Peyer's patch (tissue), 4 donors: ENCODE results near the gene ACOT13. TPM values are rescaled to one million over a fixed set of nuclear protein-coding genes. Genes with fewer than 3 reads are reported as not detected.

Experiments used
- DNase-seq, 3 donors: peaks; one replicate each; pipeline ENCODE4 v3.0.0-alpha.2; 2017 to 2019
- H3K27ac ChIP-seq, 4 donors: fragments of 200-600 bp; sonication (generic); one replicate each; pipeline ENCODE4 v1.5.1; 2016 to 2019
- H3K27me3 ChIP-seq, 2 donors: fragments of 200-600 bp; sonication (generic); one replicate each; pipeline ENCODE4 v1.5.1; 2019
- H3K36me3 ChIP-seq, 3 donors: fragments of 200-600 bp; sonication (generic); one replicate each; pipeline ENCODE4 v1.5.1; 2016 to 2019
- H3K4me1 ChIP-seq, 4 donors: fragments of 200-600 bp; sonication (generic); one replicate each; pipeline ENCODE4 v1.5.1; 2016 to 2019
- H3K4me3 ChIP-seq, 4 donors: fragments of 200-600 bp; sonication (generic); 1 replicate in 3 of 4; 2 replicates in 1 of 4; pipeline ENCODE4 v1.5.1; 2016 to 2019; ENCODE audit warnings: mild to moderate bottlenecking in 1 of 4
- H3K9me3 ChIP-seq, 4 donors: fragments of 200-600 bp; sonication (generic); one replicate each; pipeline ENCODE4 v1.5.1; 2016 to 2019; ENCODE audit warnings: mild to moderate bottlenecking in 1 of 4
- POLR2A ChIP-seq, 2 donors: fragments of 450-650 bp; IDR thresholded peaks; one replicate each; pipeline ENCODE4 v1.5.1; 2017; ENCODE audit warnings: antibody characterized with exemption in 2 of 2, mild to moderate bottlenecking in 2 of 2, moderate library complexity in 2 of 2
- total RNA-seq, 4 donors: library from RNA; depleted of rRNA; stranded (reverse); fragments of >200 nt; gene quantifications; one replicate each; pipeline ENCODE4 v1.1.0, GENCODE V29; 2016
- TF ChIP-seq, protein P1 (sequence below), 6 experiments: fragments of 450-650 bp in 4 of 6; fragments of 200-600 bp in 2 of 6; sonication (generic) in 1 of 6; IDR thresholded peaks; one replicate each; pipeline ENCODE4 v1.5.1; 2017 to 2019; ENCODE audit warnings: antibody characterized with exemption in 6 of 6, mild to moderate bottlenecking in 3 of 6, moderate library complexity in 1 of 6

The ACOT13 gene
- total RNA-seq, 4 donors from 2014 or later = 5.2 to 23.1 (median 9.1) TPM

DNA sequence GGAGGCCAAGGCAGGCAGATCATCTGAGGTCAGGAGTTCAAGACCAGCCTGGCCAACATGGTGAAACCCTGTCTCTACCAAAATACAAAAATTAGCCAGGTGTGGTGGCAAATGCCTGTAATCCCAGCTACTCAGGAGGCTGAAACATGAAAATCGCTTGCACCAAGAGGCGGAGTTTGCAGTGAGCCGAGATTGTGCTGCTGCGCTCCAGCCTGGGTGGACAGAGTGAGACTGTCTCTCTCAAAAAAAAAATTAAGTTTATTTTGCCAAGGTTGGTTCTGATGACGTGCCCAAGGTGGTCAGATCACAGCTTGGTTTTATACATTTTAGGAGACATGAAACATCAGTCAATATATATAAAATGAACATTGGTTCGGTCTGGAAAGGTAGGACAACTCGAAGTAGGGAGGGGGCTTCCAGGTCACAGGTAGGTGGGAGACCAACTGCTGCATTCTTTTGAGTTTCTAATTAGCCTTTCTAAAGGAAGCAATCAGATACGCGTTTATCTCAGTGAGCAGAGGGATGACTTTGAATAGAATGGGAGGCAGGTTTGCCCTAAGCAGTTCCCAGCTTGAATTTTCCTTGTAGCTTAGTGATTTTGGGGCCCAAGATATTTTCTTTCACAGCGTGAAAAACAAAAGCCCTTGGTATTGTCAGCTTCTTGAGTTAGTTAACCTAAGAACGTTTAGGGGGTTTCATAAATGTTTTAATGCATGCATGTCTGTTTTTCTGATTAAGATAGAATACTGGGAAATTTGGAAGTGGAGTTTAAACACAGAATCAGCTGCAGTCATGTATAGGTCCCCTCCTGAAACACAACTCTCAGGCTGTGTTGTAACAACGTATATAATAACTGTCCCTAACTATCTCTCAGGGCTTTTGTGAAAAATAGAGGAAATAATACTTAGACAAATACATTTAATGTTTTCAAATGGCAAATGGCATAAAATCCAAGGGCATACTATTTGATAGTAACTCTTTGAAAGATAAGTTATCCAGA is 16.7 kb downstream of the ACOT13 start:
- no peak for TF ChIP-seq POLR2A (IDR thresholded peaks at IDR 0.05)
- TF ChIP-seq, protein P1, sequence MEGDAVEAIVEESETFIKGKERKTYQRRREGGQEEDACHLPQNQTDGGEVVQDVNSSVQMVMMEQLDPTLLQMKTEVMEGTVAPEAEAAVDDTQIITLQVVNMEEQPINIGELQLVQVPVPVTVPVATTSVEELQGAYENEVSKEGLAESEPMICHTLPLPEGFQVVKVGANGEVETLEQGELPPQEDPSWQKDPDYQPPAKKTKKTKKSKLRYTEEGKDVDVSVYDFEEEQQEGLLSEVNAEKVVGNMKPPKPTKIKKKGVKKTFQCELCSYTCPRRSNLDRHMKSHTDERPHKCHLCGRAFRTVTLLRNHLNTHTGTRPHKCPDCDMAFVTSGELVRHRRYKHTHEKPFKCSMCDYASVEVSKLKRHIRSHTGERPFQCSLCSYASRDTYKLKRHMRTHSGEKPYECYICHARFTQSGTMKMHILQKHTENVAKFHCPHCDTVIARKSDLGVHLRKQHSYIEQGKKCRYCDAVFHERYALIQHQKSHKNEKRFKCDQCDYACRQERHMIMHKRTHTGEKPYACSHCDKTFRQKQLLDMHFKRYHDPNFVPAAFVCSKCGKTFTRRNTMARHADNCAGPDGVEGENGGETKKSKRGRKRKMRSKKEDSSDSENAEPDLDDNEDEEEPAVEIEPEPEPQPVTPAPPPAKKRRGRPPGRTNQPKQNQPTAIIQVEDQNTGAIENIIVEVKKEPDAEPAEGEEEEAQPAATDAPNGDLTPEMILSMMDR (IDR thresholded peaks at IDR 0.05) = no peak
- H3K4me1 ChIP-seq = no peaks in the 10 kb centered on the region
- H3K36me3 ChIP-seq = no peaks in the 10 kb centered on the region
- H3K4me3 ChIP-seq = no peak overlapping the region
- no peak overlapping the region for H3K27ac ChIP-seq
- no peaks in the 10 kb centered on the region for H3K9me3 ChIP-seq
- DNase-seq = no peak
- H3K27me3 ChIP-seq = no peaks in the 10 kb centered on the region

DNA sequence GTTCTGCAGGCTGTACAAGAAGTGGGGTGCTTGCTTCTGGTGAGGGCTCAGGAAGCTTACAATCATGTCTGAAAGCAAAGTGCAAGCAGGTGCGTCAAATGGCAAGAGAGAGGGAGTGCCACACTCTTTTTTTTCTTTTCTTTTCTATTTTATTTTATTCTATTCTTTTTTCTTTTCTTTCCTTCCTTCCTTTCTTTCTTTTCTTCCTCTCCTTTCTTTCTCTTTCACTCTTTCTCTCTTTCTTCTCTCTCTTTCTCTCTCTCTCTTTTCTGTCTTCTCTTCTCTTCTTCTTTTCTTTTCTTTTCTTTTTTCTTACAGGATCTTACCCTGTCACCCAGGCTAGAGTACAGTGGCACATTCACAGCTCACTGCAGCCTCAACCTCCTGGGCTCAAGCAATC is 19.5 kb downstream of the ACOT13 start:
- no peak for TF ChIP-seq POLR2A (IDR thresholded peaks at IDR 0.05)
- TF ChIP-seq, protein P1 (IDR thresholded peaks at IDR 0.05) = no peak
- Histone ChIP-seq H3K9me3 (no peaks in the 10 kb centered on the region), H3K27me3 (no peaks in the 10 kb centered on the region), H3K27ac (no peak overlapping the region), H3K4me1 (no peaks in the 10 kb centered on the region), H3K36me3 (no peaks in the 10 kb centered on the region), H3K4me3 (no peak overlapping the region)
- DNase-seq = no peak

DNA sequence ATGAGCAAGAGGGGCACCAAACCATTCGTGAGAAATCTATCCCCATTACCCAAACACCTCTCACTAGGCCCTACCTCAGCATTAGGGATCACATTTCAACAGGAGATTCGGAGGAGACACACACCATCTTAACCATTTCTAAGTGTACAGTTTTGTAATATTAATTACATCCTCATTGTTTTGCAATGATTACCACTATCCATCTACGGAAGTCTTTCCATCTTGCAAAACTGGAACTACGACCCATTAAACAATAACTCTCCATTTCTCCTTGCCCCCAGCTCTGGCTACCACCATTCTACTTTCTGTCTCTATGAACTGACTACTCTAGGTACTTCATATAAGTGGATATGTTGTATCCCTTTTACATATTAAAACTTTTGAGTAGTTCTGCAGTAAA is 20.1 kb downstream of the ACOT13 start:
- H3K9me3 ChIP-seq = no peaks in the 10 kb centered on the region
- H3K4me1 ChIP-seq = no peaks in the 10 kb centered on the region
- no peak overlapping the region for H3K27ac ChIP-seq
- no peak overlapping the region for H3K4me3 ChIP-seq
- DNase-seq = no peak
- no peaks in the 10 kb centered on the region for H3K27me3 ChIP-seq
- TF ChIP-seq, protein P1 (IDR thresholded peaks at IDR 0.05) = no peak
- no peak for TF ChIP-seq POLR2A (IDR thresholded peaks at IDR 0.05)
- no peaks in the 10 kb centered on the region for H3K36me3 ChIP-seq

DNA sequence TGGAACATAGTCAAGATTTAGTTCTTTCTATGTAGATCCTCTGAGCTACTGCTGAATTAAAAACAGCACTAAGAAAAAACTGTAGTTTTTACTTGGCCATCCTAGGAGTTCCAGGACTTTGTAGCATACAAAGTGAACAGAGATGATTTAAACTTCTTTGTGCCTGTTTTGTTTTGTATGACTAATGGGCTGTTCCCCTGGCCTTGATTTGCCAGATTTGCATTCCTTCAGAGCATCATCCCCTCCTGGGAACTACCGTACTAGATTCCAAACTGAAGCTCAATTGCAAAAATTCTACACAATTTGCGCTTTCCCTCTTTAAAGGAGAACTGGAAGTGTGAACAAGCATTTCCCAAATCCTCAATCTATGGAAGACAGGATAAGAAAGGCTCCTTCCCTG is 23.1 kb downstream of the ACOT13 start:
- Histone ChIP-seq H3K27me3 (no peaks in the 10 kb centered on the region), H3K4me1 (no peaks in the 10 kb centered on the region), H3K4me3 (no peak overlapping the region), H3K36me3 (no peaks in the 10 kb centered on the region), H3K9me3 (no peaks in the 10 kb centered on the region), H3K27ac (no peak overlapping the region)
- no peak for DNase-seq
- no peak for TF ChIP-seq POLR2A (IDR thresholded peaks at IDR 0.05)
- TF ChIP-seq, protein P1 (IDR thresholded peaks at IDR 0.05) = no peak

DNA sequence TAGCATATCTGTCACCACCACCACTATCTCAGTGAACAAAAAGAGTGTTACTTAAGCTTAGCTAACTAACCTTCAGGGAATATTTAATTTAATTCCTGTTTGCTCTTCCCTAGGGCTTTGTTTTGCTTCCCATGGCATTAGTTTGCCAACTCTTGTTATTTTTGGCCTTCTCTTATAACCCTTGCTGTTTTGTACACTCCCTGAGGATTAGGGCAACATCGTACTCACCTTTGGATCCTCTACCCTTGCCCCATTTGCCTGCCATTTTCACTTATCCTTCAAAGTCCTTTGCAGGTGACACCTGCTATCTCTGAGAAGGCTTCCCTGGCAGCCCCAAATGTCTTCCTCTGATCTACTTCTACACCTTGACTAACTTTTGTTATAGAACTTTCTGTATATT is 23.7 kb downstream of the ACOT13 start:
- no peak for TF ChIP-seq POLR2A (IDR thresholded peaks at IDR 0.05)
- TF ChIP-seq, protein P1 (IDR thresholded peaks at IDR 0.05) = no peak
- no peaks in the 10 kb centered on the region for H3K36me3 ChIP-seq
- H3K4me3 ChIP-seq = no peak overlapping the region

More for the DNA sequence above, 23.7 kb downstream of the ACOT13 start:
- DNase-seq = no peak
- no peaks in the 10 kb centered on the region for H3K4me1 ChIP-seq
- no peaks in the 10 kb centered on the region for H3K9me3 ChIP-seq
- H3K27me3 ChIP-seq = no peaks in the 10 kb centered on the region
- H3K27ac ChIP-seq = no peak overlapping the region
